ENCODE results near the gene WWOX. TPM values are rescaled to one million over a fixed set of nuclear protein-coding genes. Genes with fewer than 3 reads are reported as not detected.

The WWOX gene
- total RNA-seq, 1 donor from 2014 or later, result 106 TPM

- H3K27ac ChIP-seq, result no peak overlapping the region
- no peaks in the 10 kb centered on the region for H3K4me1 ChIP-seq
- intact Hi-C loops (cut with DNase I), result no loop called here
- no peaks in the 10 kb centered on the region for H3K27me3 ChIP-seq
- no peak for TF ChIP-seq CTCF (IDR thresholded peaks at IDR 0.05)
- no peaks in the 10 kb centered on the region for H3K9me3 ChIP-seq
- H3K36me3 ChIP-seq, result no peaks in the 10 kb centered on the region
- DNase-seq (ENCODE audit: low spot score in 2 of 2), result no peak
- H3K4me3 ChIP-seq, result no peak overlapping the region
Measured at GRCh38 chr16:79036541-79036940, 937.1 kb downstream of the WWOX start.

- DNase-seq (ENCODE audit: low spot score in 2 of 2), result no peak
- TF ChIP-seq CTCF (IDR thresholded peaks at IDR 0.05), result no peak
- Histone ChIP-seq H3K36me3 (no peaks in the 10 kb centered on the region), H3K27ac (no peak overlapping the region), H3K4me1 (no peaks in the 10 kb centered on the region), H3K9me3 (no peaks in the 10 kb centered on the region), H3K4me3 (no peak overlapping the region), H3K27me3 (no peaks in the 10 kb centered on the region)
- intact Hi-C loops (cut with DNase I), result no loop called here
Measured at GRCh38 chr16:79037521-79038373, 938.3 kb downstream of the WWOX start.

GRCh38 chr16:79041206-79041605 lies 941.8 kb downstream of the WWOX start:
- intact Hi-C loops (cut with DNase I), result no loop called here
- Histone ChIP-seq H3K27ac (no peak overlapping the region), H3K9me3 (no peaks in the 10 kb centered on the region), H3K36me3 (no peaks in the 10 kb centered on the region), H3K27me3 (no peaks in the 10 kb centered on the region), H3K4me1 (no peaks in the 10 kb centered on the region), H3K4me3 (no peak overlapping the region)
- TF ChIP-seq CTCF (IDR thresholded peaks at IDR 0.05), result no peak
- DNase-seq (ENCODE audit: low spot score in 2 of 2), result no peak

- intact Hi-C loops (cut with DNase I), result no loop called here
Measured at GRCh38 chr16:79042141-79042540, 942.7 kb downstream of the WWOX start.

GRCh38 chr16:79042886-79043285 lies 943.4 kb downstream of the WWOX start:
- no peak for DNase-seq (ENCODE audit: low spot score in 2 of 2)
- no peak for TF ChIP-seq CTCF (IDR thresholded peaks at IDR 0.05)
- intact Hi-C loops (cut with DNase I), result no loop called here
- Histone ChIP-seq H3K4me1 (no peaks in the 10 kb centered on the region), H3K27ac (no peak overlapping the region), H3K4me3 (no peak overlapping the region), H3K36me3 (no peaks in the 10 kb centered on the region), H3K9me3 (no peaks in the 10 kb centered on the region), H3K27me3 (no peaks in the 10 kb centered on the region)

More at GRCh38 chr16:79042141-79042540, 942.7 kb downstream of the WWOX start:
- no peaks in the 10 kb centered on the region for H3K4me1 ChIP-seq
- TF ChIP-seq CTCF (IDR thresholded peaks at IDR 0.05), result no peak
- no peaks in the 10 kb centered on the region for H3K27me3 ChIP-seq
- H3K27ac ChIP-seq, result no peak overlapping the region
- no peak for DNase-seq (ENCODE audit: low spot score in 2 of 2)
- H3K9me3 ChIP-seq, result no peaks in the 10 kb centered on the region
- no peak overlapping the region for H3K4me3 ChIP-seq
- no peaks in the 10 kb centered on the region for H3K36me3 ChIP-seq
